IPS-11a (cell line): ENCODE measurements around the gene CACHD1.
"Not testable (repeated sequence)": the region's sequence is repeated elsewhere in the genome, so short reads cannot be mapped to it uniquely, and the experiment has no call there.

ENCODE experiments used
- H3K4me3 ChIP-seq: one replicate; pipeline ENCODE4 v1.5.1; 2013; ENCODE audit warnings: low read depth, low read length, control low read depth

The CACHD1 gene

GRCh38 chr1:64495878-64496277 lies 25.9 kb downstream of the CACHD1 start:
- H3K4me3 ChIP-seq: no peak overlapping the region

GRCh38 chr1:64496606-64497005 lies 26.7 kb downstream of the CACHD1 start:
- no peak overlapping the region for H3K4me3 ChIP-seq

GRCh38 chr1:64497088-64497883 lies 27.4 kb downstream of the CACHD1 start:
- no peak overlapping the region for H3K4me3 ChIP-seq

GRCh38 chr1:64498325-64498724 lies 28.4 kb downstream of the CACHD1 start:
- H3K4me3 ChIP-seq: no peak overlapping the region

GRCh38 chr1:64499011-64499410 lies 29.1 kb downstream of the CACHD1 start:
- H3K4me3 ChIP-seq: no peak overlapping the region

GRCh38 chr1:64499966-64500365 lies 30.0 kb downstream of the CACHD1 start:
- no peak overlapping the region for H3K4me3 ChIP-seq

- H3K4me3 ChIP-seq: no peak overlapping the region
Measured at GRCh38 chr1:64502083-64502482, 32.2 kb downstream of the CACHD1 start.

GRCh38 chr1:64502931-64503330 lies 33.0 kb downstream of the CACHD1 start:
- no peak overlapping the region for H3K4me3 ChIP-seq

- H3K4me3 ChIP-seq: peak overlapping the region; percentile 28
Measured at GRCh38 chr1:64505232-64505943, 35.5 kb downstream of the CACHD1 start.

- no peak overlapping the region for H3K4me3 ChIP-seq
Measured at GRCh38 chr1:64505944-64506655, 36.2 kb downstream of the CACHD1 start.

- no peak overlapping the region for H3K4me3 ChIP-seq
Measured at GRCh38 chr1:64508629-64509028, 38.7 kb downstream of the CACHD1 start.

GRCh38 chr1:64511044-64511443 lies 41.1 kb downstream of the CACHD1 start:
- H3K4me3 ChIP-seq: no peak overlapping the region

GRCh38 chr1:64512206-64512605 lies 42.3 kb downstream of the CACHD1 start:
- not testable (repeated sequence) for H3K4me3 ChIP-seq

GRCh38 chr1:64513545-64513944 lies 43.6 kb downstream of the CACHD1 start:
- H3K4me3 ChIP-seq: no peak overlapping the region

GRCh38 chr1:64514197-64514765 lies 44.4 kb downstream of the CACHD1 start:
- no peak overlapping the region for H3K4me3 ChIP-seq

- no peak overlapping the region for H3K4me3 ChIP-seq
Measured at GRCh38 chr1:64515427-64515826, 45.5 kb downstream of the CACHD1 start.

- H3K4me3 ChIP-seq: no peak overlapping the region
Measured at GRCh38 chr1:64516301-64516700, 46.4 kb downstream of the CACHD1 start.

GRCh38 chr1:64516803-64517568 lies 47.1 kb downstream of the CACHD1 start:
- no peak overlapping the region for H3K4me3 ChIP-seq

- no peak overlapping the region for H3K4me3 ChIP-seq
Measured at GRCh38 chr1:64517640-64518039, 47.7 kb downstream of the CACHD1 start.

- H3K4me3 ChIP-seq: no peak overlapping the region
Measured at GRCh38 chr1:64518692-64519481, 49.0 kb downstream of the CACHD1 start.
